GM18505 (cell line): ENCODE data around the gene FASN.

Source experiments
- ATAC-seq: cut with Tn5 transposase; IDR thresholded peaks from one replicate; pipeline ENCODE4 v1.9.1; 2021; ENCODE audit not compliant: unreplicated experiment
- POLR2A ChIP-seq: IDR thresholded peaks from 4 replicates; pipeline ENCODE4 v1.6.1; 2011; ENCODE audit warnings: borderline replicate concordance; ENCODE audit not compliant: insufficient read depth, insufficient read length; ENCODE audit errors: extremely low read depth

FASN gene

DNA sequence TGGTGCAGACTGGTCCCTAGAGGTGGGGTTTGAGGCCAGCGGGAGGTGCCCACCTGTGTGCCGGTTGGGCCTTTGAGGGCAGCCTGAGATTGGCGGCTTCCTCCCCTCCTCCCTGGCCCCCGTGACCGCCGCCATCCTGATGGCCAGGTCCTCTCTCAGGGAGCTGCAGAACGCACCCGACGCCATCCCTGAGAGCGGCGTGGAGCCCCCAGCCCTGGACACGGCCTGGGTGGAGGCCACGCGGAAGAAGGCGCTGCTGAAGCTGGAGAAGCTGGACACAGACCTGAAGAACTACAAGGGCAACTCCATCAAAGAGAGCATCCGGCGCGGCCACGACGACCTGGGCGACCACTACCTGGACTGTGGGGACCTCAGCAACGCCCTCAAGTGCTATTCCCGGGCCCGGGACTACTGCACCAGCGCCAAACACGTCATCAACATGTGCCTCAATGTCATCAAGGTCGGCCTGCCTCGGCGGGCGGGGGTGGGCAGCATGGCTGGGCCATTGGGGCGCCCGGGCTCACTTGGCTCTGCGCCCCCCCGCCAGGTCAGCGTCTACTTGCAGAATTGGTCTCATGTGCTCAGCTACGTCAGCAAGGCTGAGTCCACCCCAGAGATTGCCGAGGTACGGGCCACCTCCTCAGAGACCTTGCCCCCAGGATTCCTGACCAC is 43.5 kb downstream of the FASN start:
- no peak for TF ChIP-seq POLR2A
- no peak for ATAC-seq

DNA sequence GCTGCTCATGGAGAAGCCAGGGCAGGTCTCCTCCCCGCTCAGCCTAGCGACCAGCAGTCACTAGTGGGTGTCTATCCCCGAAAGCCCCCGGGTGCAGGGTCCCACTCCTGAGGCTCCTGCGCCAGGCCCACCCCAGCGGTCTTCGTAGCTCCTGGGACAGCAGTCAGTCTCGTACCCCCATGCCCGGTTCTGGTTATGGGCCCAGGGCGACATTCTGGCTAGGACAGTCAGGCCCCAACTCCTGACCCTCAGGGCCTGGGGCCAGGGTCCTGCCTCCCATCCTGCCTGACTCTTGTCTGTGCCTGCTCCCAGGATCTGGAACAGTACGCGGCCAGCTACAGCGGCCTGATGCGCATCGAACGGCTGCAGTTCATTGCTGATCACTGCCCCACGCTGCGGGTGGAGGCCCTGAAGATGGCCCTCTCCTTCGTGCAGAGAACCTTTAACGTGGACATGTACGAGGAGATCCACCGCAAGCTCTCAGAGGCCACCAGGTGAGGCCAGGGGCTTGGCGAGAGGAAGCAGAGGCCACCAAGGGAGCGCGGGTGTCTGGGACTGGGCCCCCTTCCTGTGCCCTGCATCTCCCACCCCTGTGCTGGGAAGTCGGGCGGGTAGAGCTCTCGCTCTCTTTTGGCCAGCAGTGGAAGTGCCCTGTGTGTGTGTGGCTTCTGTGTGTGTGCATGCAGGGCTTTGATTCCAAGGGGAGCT is 44.3 kb downstream of the FASN start:
- no peak for ATAC-seq
- TF ChIP-seq POLR2A: no peak

DNA sequence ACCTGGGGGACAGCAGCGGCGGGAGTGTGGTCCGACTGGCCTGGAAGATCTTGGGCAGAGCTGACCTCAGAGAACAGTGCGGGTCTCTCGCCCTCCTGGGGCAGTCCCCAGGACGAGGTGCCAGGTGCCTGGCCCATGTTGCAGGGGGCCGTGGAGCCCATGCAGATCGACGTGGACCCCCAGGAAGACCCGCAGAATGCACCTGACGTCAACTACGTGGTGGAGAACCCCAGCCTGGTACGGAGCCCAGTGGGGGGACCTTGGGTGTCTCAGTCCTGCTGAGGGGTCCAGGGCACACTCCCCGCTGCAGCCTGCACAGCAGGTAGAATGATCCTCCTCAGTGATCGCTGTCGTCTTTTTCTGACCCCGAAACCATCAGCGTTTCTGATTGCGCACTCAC is 44.9 kb downstream of the FASN start:
- TF ChIP-seq POLR2A: no peak
- no peak for ATAC-seq

DNA sequence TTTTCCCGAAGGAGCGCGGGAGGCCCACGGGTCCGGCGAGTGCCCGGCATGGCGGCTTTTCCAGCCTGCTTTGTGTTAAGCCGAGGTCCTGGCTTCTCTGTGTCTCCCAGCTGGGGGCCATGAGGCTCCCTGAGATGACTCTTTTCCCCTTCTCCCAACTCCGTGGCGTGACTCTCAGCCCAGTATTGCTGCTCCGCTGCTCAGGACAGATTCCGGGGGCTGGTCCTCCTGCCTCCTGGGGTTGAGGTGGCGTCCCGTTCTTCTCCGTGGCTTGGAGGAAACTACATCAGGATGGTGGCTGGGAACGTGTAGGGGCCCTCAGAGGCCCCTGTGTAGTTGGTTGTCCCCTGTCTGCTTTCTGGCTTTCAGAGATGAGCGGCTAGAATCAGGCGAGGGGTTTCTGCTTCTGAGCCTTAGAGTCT is 45.4 kb downstream of the FASN start:
- TF ChIP-seq POLR2A: no peak
- ATAC-seq: no peak

DNA sequence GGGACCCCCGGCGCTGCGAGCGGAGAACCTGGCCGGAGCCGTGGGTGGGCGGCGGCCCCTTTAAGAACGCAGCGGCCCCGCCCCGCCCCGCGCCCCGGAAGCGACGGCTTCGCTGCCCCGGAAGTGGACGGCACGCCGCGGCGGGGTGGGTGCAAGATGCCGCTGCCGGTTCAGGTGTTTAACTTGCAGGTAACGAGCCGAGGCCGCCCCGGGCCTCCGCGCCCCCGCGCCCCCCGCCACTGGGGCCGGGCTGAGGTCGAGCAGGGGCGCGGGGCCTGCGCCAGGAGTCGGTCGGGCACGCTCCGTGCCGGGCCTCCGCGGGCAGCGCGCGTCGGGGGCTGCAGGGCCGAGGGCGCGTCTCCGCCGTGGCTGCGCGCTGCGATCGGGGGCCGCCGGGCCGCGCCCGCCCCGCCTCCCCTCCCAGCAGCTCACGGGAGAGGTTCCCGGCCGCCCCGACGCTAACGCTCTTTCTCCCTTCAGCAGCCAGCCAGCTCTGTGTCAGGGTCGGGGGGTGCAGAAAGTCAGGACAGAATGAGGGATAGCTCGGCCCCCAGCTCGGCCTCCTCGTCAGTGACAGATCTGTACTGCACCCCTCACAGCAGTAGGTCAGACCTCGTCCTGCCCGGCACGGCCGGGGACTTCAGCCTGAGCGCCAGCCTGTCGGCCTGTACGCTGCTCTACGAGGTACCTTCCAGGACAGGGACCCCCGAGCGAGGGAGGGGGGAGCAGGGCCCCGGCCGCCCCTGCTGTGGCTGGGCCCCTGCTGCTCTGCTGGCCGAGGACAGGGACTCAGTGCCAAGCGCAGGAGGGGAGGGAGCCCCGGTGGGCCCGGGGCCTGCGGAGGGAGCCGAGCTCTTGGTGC is 46.0 kb downstream of the FASN start, which contains the start of the genes GPS1 and RFNG:
TSS of gene GPS1 (plus strand) at position 123 of the 862 bp plus-strand sequence. CDS start at position 157, 34 bp downstream.
TSS of gene RFNG (minus strand) at position 36 of the 862 bp plus-strand sequence. CDS start 45 bp downstream, outside the sequence.
- TF ChIP-seq POLR2A: peak; percentile 66
- ATAC-seq: no peak

DNA sequence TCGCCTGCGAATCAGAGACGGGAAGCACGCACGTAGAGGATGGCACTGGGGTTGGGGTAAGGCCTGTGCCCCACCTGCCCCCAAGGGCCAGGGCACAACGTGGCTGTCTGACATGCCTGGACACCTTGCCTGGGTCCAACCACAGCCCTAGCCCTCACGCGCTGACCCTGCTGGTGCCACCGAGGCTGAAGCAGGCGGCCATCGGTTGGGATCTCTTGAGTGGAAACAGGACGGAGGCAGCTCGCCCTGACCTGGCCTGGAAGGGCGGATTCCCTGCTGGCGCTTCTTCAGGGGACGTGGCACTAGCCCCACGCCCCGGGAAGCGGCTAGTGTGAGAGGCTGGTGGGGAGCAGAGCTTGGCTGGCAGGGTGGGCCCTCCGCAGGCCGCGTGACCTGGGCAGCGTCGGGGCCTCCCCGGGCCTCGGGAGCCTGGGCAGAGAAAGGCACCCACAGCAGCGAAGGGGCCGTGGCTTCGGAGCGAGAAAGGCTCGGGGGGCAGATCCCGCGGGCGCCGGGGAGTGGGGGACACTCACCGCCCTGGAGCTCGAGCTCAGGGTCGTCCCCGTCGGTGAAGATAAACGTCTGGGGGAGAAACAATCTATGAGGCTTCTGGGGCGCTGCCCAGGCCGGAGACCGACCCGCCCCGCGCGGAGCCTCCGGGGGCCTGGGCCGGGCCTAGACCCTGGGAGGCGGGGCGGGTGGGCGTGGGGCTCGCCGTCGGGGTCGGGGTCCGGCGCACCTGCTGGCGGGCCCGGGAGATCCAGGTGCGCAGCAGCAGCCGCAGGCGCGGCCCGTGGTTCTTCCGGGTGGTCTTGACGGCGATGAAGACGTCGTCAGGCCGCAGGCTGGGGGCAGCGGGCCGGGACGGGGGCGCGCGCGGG is 47.0 kb downstream of the FASN start:
- no peak for ATAC-seq
- TF ChIP-seq POLR2A: no peak

DNA sequence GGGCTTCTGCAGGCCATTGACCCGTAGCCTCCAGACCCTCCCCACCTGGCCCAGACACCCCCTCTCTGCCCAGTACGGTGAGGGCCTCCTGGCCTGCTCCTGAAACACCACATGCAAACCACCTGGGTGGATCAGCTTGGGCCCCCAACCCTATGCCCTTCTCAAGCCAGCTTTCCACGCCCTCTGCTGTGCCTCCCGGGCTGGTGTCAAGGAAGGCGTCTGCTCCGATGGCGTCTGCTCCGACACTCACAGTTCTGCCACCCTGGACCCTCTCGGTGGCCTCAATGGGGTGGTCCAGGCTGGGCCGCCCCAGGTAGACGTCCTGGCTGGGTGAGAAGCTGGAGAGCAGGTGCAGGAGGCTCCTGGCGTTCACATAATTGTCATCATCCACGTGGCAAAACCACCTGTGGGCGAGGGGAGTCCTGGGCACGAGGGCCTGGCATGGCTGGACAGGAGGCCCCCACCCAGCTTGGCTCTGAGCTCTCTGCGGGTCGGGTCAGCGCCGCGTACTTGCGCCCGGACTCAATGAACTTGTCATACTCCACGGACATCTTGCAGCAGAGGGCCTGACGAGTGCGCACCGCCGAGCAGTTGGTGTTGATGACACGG is 47.8 kb downstream of the FASN start:
- ATAC-seq: no peak
- TF ChIP-seq POLR2A: no peak

DNA sequence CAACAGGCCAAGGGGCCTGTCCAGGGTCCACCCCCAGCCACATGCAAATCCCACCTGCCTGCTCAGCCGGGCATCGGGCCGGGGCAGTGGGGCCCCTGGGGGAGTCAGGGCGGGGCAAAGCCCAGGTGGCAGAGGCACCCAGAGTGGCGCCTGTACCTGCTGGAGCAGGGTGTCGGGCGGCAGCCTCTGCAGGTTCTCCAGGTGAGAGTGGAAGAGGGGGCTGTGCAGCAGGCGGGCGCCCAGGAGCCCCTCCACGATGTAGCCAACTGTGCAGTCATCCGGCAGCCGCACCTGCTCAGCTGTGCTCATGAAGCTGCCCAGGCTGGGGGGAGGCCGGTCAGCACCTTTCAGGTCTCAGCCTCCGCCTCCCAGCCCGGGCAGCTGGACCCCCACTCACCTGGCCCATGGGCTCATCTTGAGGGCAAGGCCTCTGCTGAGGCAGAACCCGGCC is 48.5 kb downstream of the FASN start:
- no peak for TF ChIP-seq POLR2A
- no peak for ATAC-seq

DNA sequence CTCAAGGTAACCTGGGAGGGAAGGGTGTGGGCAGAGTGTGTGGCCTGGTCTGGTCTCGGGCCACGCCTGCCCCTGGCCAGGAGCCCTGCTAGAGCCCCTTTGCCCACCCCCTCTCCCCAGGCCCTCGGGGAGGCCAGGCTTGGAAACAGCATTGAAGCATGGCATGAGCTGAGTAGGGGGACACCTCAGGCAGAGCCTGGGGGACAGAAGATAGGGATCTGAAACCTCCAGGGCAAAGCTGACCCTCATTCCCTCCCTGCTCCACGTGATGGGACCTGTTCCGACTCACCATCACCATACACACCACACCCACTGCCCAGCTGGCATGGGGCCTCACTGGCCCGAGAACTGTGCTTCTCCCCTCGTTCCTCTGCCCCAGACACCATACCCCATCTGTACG is 48.9 kb downstream of the FASN start:
- TF ChIP-seq POLR2A: no peak
- ATAC-seq: no peak

DNA sequence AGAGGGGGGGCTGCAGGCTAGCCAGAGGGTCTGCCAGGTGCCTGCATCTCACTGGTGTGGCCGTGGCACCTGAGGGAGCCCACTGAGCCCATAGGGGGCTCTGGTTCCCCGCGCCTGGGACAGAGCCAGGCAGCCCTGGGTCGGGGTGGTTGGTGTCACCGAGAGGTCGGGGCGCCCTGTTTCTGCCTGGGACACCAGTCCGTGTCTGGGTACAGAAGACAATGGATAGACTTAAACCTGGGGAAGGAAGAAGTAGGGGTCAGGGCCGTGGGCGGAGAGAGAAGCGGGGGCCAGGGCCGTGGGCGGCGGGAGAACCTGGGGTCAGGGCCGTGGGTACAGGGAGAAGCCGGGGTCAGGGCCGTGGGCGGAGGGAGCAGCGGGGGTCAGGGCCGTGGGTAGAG is 49.5 kb downstream of the FASN start:
- TF ChIP-seq POLR2A: no peak
- ATAC-seq: no peak

DNA sequence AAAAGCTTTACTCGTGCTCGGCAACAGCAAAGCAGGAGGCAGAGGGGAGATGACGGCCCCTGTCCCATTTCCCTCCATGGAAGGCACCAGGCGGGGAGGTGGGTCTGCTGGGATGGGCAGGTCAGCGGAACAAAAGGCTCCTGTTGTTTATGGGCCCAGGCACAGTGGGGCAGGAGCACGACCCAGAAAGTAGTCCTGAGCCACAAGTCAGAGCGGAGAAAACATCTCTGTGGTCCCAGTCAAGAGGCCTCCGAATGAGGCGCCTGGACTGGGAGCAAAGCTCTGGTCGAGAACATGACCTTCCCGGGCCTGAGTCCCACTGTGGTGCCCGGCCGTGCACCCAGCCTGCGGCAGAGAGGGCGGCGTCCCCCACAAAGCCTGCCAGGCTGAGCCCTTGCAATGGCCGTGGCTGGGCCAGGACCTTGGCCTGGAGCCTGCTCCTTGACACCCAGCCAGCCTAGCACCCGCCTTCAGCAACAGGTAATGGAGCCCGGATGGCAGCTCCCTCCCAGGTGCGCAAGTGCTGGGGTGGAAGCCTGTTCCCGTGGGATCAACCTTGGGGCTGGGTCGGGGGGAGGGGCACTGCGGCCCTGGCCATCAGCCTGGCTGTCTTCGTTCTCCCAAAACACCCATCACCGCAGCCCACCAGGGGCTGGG is 50.0 kb downstream of the FASN start:
- no peak for ATAC-seq

More for the DNA sequence above, 50.0 kb downstream of the FASN start:
- TF ChIP-seq POLR2A: no peak
